GM18870 (cell line): Measurements from ENCODE around the gene PRR35.

Experiments used
- ATAC-seq: cut with Tn5 transposase; IDR thresholded peaks from one replicate; pipeline ENCODE4 v1.9.1; 2021; ENCODE audit warnings: moderate library complexity; ENCODE audit not compliant: unreplicated experiment

PRR35 gene

GRCh38 chr16:561957-562938 lies 2.1 kb downstream of the PRR35 start:
- no peak for ATAC-seq

GRCh38 chr16:563072-563644 lies 3.0 kb downstream of the PRR35 start:
- ATAC-seq = no peak

GRCh38 chr16:564690-565418 lies 4.7 kb downstream of the PRR35 start:
- ATAC-seq = no peak

- ATAC-seq = no peak
Measured at GRCh38 chr16:565419-566330, 5.5 kb downstream of the PRR35 start.

GRCh38 chr16:566475-567372 lies 6.5 kb downstream of the PRR35 start, which contains the start of gene NHLRC4:
Gene NHLRC4, plus strand, starts transcription at chr16:567005. Its CDS starts 1,043 bp downstream, at chr16:568048.
- no peak for ATAC-seq

GRCh38 chr16:567373-568256 lies 7.4 kb downstream of the PRR35 start:
- no peak for ATAC-seq

- ATAC-seq = no peak
Measured at GRCh38 chr16:568401-569258, 8.4 kb downstream of the PRR35 start.

- ATAC-seq = no peak
Measured at GRCh38 chr16:569445-570254, 9.5 kb downstream of the PRR35 start, which contains the start of gene PIGQ. Gene PIGQ, plus strand, starts transcription at chr16:569968. Its CDS starts 4,107 bp downstream, at chr16:574075.

- no peak for ATAC-seq
Measured at GRCh38 chr16:572865-573650, 12.9 kb downstream of the PRR35 start.

- ATAC-seq = no peak
Measured at GRCh38 chr16:574021-574760, 14.0 kb downstream of the PRR35 start.

- no peak for ATAC-seq
Measured at GRCh38 chr16:575354-576196, 15.4 kb downstream of the PRR35 start.

- no peak for ATAC-seq
Measured at GRCh38 chr16:576197-576822, 16.1 kb downstream of the PRR35 start.

GRCh38 chr16:576823-577201 lies 16.6 kb downstream of the PRR35 start:
- no peak for ATAC-seq

- ATAC-seq = no peak
Measured at GRCh38 chr16:577796-578195, 17.6 kb downstream of the PRR35 start.
